IPS-11a (cell line): ENCODE results near the gene N4BP2L2.

Experiments used
- H3K4me3 ChIP-seq: one replicate; pipeline ENCODE4 v1.5.1; 2013; ENCODE audit warnings: low read depth, low read length, control low read depth

Gene N4BP2L2

DNA sequence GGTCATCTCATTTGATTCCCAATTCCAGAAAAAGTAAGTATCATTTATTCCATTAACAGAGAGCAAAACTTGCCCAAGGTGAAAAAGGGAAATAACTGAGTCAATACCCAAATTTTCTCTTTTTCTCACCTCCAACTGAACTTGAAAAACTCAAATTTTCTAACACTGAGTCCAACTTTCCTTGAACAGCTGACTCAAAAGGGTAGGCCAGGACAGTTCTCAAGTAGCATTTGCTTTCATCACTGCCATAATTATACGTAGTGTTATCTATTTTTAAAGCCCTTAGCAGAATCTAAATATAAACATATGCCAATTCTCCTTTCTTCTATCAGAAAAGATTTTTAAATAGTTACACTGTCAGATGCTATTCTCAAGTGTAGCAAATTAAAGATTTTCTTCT, 3.5 kb downstream of the N4BP2L2 start:
- H3K4me3 ChIP-seq: no peak overlapping the region

- H3K4me3 ChIP-seq: no peak overlapping the region
Measured at GRCh38 chr13:32530841-32531253, 7.7 kb downstream of the N4BP2L2 start.

DNA sequence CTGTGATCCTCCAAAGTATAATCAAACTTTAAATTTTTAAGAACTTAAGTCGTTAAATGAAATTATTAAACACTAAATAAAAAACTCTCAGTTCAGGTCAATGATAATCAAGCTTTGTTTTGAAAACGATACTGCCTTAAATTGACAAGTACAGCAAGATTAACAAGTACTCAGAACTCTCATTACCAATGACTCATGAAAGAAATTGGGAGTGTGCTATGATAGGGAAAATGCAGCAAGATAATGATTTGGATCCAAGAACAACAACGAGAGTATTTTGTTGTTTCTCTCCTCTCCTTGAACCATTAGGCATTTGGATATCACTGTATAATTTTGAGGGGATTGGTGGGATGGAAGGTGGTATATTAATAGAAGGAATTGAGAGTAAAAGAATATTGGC, 10.2 kb downstream of the N4BP2L2 start:
- H3K4me3 ChIP-seq: no peak overlapping the region

- no peak overlapping the region for H3K4me3 ChIP-seq
Measured at GRCh38 chr13:32527151-32527550, 11.4 kb downstream of the N4BP2L2 start.

DNA sequence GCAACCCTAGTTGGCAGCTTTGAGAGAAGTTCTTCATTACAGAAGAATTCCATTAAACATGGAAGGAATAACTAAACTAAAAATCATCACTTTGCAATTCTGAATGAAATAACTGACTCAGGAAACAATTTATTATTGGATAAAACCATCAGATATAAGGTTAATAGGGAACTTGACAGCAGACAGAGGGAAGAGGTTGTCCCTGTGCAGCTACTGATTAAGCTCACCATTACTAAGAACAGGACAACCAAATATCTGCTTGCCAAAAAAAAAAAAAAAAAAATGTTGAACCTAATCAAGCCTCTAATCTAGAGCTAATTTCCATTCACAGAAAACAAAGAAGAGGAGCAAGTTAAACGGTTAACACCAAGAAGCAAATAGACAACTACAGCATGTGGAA, 12.8 kb downstream of the N4BP2L2 start:
- no peak overlapping the region for H3K4me3 ChIP-seq

GRCh38 chr13:32515246-32515645, 23.3 kb downstream of the N4BP2L2 start:
- no peak overlapping the region for H3K4me3 ChIP-seq

- no peak overlapping the region for H3K4me3 ChIP-seq
Measured at GRCh38 chr13:32511482-32511881, 27.1 kb downstream of the N4BP2L2 start.

GRCh38 chr13:32504876-32505275, 33.7 kb downstream of the N4BP2L2 start:
- no peak overlapping the region for H3K4me3 ChIP-seq

DNA sequence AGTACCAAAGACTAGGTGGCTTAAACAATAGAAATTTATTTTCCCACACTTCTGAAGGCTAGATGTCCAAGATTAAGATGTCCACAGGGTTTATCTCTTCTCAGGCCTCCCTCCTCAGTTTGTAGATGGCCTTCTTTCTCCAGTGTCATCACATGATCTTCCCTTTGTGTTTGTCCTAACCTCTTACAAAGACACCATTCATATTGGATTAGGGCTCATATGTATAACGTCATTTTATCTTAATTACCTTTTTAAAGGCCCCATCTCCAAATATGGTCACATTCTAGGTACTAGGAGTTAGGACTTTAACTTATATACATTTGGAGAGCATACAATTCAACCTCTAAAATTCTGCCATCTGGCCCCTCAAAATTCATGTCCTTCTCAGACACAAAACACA, 34.3 kb downstream of the N4BP2L2 start:
- no peak overlapping the region for H3K4me3 ChIP-seq

DNA sequence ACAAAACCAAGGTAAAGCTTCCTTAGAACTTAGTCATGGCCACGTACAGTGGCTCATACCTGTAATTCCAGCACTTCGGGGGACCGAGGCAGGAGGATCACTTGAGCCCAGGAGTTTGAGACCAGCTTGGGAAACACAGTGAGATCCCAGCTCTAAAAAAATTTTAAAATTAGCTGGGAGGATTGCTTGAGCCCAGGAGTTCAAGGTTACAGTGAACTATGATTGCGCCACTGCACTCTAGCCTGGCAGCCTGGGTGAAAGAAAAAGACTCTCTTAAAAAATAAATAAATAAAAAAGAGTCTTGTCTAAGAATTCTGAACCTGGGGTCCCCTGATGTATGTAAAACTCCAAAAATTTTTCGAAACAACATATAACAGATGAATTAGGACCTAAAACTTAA, 34.9 kb downstream of the N4BP2L2 start:
- no peak overlapping the region for H3K4me3 ChIP-seq

DNA sequence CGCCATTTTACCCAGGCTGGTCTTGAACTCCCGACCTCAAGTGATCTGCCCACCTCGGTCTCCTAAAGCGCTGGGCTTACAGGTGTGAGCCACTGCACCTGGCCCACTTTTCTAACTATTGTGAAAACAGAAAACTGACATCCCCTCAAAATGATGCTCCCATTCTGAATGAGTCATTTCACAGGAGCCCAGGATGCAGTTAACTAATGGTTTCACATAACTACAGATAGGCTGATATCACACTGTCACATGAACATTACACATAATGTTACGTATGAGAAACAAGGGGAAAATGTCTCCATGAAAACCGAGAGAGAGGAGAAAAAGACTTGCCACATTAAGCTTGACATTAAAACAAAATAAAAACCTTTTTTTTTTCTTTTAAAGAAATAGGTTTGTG, 37.5 kb downstream of the N4BP2L2 start:
- no peak overlapping the region for H3K4me3 ChIP-seq

GRCh38 chr13:32499538-32500210, 38.9 kb downstream of the N4BP2L2 start:
- no peak overlapping the region for H3K4me3 ChIP-seq

GRCh38 chr13:32497589-32497988, 41.0 kb downstream of the N4BP2L2 start:
- H3K4me3 ChIP-seq: no peak overlapping the region

GRCh38 chr13:32496599-32497160, 41.9 kb downstream of the N4BP2L2 start:
- H3K4me3 ChIP-seq: no peak overlapping the region

DNA sequence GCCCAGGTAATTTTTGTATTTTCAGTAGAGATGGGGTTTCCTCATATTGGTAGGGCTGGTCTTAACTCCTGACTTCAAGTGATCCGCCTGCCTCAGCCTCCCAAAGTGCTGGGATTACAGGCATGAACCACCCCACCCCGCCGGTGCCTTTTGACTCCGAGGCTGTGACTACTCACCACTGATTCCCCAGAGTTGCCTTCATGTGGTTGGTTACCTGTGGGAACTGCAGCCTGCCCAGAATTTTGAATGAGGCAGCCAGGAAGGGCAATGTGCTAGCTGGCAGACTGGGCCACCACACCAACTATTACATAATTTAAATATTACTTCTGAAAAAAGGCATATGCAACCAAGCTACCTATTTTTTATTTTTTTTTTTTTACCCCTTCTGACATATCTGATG, 42.8 kb downstream of the N4BP2L2 start:
- H3K4me3 ChIP-seq: no peak overlapping the region

DNA sequence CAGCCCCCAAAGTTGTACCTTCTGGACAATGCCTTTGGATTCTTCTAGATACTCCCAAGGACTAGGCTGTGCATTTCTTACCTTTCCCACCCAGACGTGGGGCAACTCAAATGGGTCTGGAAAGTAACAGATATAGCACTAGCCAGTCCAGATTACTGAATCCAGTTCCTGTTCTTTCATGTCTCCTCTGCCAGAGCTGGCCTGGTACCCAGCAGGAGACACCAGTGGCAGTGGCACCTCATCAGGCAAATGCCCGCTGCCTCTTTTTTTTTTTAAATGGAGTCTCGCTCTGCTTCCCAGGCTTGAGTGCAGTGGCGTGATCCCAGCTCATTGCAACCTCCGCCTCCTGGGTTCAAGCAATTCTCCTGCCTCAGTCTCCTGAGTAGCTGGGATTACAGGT, 43.2 kb downstream of the N4BP2L2 start:
- no peak overlapping the region for H3K4me3 ChIP-seq

DNA sequence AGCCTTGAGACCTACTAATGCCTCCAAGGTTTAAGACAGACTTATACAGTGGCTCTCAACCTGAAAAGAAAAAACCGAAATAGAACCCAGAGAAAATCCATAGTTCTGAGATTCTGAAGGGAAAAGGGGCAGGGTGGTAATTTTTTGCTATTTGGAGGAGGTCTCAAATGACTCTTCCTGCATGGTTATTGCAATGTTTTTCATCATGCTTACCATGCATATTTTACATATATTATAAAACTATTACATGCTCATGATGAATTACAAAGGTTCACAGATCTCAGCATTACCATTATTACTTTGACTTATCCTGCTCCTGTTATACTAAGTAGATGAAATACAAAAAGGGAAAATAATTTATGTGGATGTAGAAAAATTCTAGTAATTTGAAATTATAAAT, 47.6 kb downstream of the N4BP2L2 start:
- no peak overlapping the region for H3K4me3 ChIP-seq

GRCh38 chr13:32476892-32477291, 61.7 kb downstream of the N4BP2L2 start:
- no peak overlapping the region for H3K4me3 ChIP-seq

DNA sequence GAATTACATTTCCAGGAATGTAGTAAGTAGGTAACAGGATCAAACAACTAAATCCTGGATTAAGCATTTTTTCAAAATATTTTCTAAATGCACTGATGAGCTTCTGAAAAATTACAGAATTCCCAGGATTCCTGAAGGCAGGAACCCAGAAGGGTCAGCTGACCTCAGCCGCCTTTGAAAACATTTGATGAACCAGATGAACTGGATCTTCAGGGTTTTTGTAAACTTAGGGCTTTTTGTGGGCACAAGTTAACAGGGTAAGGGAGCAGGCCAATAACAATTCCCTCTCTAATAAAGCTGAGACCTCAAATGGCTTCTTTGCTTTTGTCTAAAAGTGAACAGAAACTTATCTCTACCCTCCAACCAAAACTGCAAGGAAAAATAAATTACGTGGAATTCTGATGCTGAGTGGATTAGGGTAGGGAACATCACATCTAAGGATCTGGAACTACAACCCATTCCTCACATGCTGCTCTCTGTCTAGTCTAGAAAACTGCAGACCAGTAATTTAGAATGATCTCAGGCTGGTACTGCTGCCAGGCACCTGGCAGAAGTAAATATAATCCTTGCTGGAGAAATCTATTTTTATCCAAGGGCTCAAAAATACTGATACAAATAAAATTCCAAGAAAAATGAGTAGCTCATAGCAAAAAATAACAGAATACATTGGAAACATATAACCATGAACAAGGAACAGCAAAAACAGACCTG, 62.4 kb downstream of the N4BP2L2 start:
- no peak overlapping the region for H3K4me3 ChIP-seq

GRCh38 chr13:32474999-32475792, 63.4 kb downstream of the N4BP2L2 start:
- no peak overlapping the region for H3K4me3 ChIP-seq

DNA sequence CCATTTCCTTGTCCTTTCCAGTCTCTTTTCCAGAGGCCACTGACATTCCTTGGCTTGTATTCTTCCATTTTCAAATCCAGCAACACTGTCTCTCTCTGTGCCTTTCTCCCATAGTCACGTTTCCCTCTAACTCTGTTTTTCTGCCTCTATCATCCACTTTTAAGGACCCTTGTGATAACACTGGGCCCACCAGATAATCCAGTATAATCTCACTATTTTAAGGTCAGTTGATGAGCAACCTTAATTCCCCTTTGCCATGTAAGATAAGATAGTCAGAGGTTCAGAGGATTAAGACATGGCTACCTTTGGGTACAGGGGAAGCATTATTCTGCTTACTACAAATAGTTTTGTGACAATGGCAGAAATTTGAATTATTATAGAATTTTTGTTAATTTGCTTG, 64.9 kb downstream of the N4BP2L2 start:
- H3K4me3 ChIP-seq: no peak overlapping the region

- no peak overlapping the region for H3K4me3 ChIP-seq
Measured at GRCh38 chr13:32472194-32472621, 66.4 kb downstream of the N4BP2L2 start.
